Right lobe of liver (tissue), 6 donors: ENCODE results near the gene HECW1. TPM values are rescaled to one million over a fixed set of nuclear protein-coding genes. Genes with fewer than 3 reads are reported as not detected.

Source experiments
- ATAC-seq, 4 donors: fragments of 200-7000 bp; cut with Tn5 transposase; one replicate each; pipeline ENCODE4 v1.9.1; 2020; ENCODE audit warnings: mild to moderate bottlenecking in 4 of 4, moderate library complexity in 4 of 4
- DNase-seq, 3 donors: peaks; one replicate each; pipeline ENCODE4 v3.0.0-alpha.2; 2020
- H3K27ac ChIP-seq, 3 donors: fragments of 200-600 bp; one replicate each; pipeline ENCODE4 v1.8.0; 2022
- H3K27me3 ChIP-seq, 2 donors: fragments of 200-600 bp; one replicate each; pipeline ENCODE4 v1.8.0; 2022
- H3K36me3 ChIP-seq, 4 donors: fragments of 200-600 bp; sonication (generic) in 1 of 4; one replicate each; pipeline versions ENCODE4 v1.5.1 to v1.8.0; 2017 to 2022; ENCODE audit warnings: control low read depth in 1 of 4
- H3K4me1 ChIP-seq, 4 donors: fragments of 200-600 bp; sonication (generic) in 1 of 4; one replicate each; pipeline versions ENCODE4 v1.5.1 to v1.8.0; 2017 to 2022; ENCODE audit warnings: control low read depth in 1 of 4
- H3K4me3 ChIP-seq, 3 donors: fragments of 200-600 bp; one replicate each; pipeline ENCODE4 v1.8.0; 2022
- H3K9me3 ChIP-seq, 4 donors: fragments of 200-600 bp; sonication (generic) in 1 of 4; one replicate each; pipeline versions ENCODE4 v1.5.1 to v1.8.0; 2017 to 2022; ENCODE audit warnings: control low read depth in 1 of 4
- POLR2A ChIP-seq: fragments of 450-650 bp; IDR thresholded peaks from one replicate; pipeline ENCODE4 v1.6.1; 2017; ENCODE audit warnings: antibody characterized with exemption, mild to moderate bottlenecking
- WGBS: methylation state at CpG from one replicate; pipeline ENCODE4 v1.1.6; 2018; ENCODE audit warnings: low coverage, low lambda C conversion rate; ENCODE audit not compliant: insufficient coverage; ENCODE audit errors: missing lambda C conversion rate; 5-methylcytosine and 5-hydroxymethylcytosine counted together
- intact Hi-C, 2 donors: fragments of 100-400 bp; cut with DNase I; formaldehyde crosslinking; loops; one replicate each; pipeline versions ENCODE4 v1.11.2 to v1.14.1; 2022
- total RNA-seq, 6 experiments: library from RNA; depleted of rRNA in 2 of 6; stranded (reverse); fragments of >200 nt in 2 of 6; fragmentation: NEBNext Ultra II Directional in 3 of 6; extraction: Animal tissue kit (Norgen Biotek cat#: 25700) in 3 of 6; gene quantifications; one replicate each; pipeline versions ENCODE4 v1.1.0 to v1.2.4, GENCODE V29; 2016 to 2023
- TF ChIP-seq, protein P1 (sequence below), 4 donors: fragments of 200-600 bp in 3 of 4; fragments of 450-650 bp in 1 of 4; IDR thresholded peaks; one replicate each; pipeline versions ENCODE4 v1.5.1 to v1.8.0; 2016 to 2022; ENCODE audit warnings: antibody characterized with exemption in 4 of 4, mild to moderate bottlenecking in 2 of 4
- donor health status: DM: no; HTN: yes; CAD: no.
- donor health status: DM: no; HTN: no; CAD: no.
- donor health status: DM: no; HTN: no; CAD: no.
- donor health status: DM: no; HTN: yes; CAD: no.
- donor health status: DM: no; HTN: yes; CAD: no.

The HECW1 gene
- total RNA-seq, 6 experiments from 2014 or later: 0.02 to 0.87 (median 0.09) TPM; not detected in 1

DNA sequence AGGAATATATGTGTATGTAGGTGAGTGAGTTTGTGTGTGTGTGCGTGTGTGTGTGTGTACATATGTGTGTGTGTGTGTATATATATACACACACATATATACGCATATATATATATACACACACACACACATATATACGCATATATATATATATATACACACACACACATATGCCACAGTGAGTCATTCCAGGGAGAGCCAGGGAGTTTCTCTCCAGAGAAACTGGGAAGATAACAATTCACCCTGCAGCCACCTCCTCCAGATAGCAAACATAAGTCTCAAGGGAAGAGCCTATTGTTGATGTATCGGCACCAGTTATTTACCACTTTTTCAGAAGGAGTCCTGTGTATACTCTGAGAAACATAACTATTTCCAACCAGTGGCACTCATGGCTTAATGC, 368.1 kb downstream of the HECW1 start:
- no peak for TF ChIP-seq POLR2A
- TF ChIP-seq, protein P1, sequence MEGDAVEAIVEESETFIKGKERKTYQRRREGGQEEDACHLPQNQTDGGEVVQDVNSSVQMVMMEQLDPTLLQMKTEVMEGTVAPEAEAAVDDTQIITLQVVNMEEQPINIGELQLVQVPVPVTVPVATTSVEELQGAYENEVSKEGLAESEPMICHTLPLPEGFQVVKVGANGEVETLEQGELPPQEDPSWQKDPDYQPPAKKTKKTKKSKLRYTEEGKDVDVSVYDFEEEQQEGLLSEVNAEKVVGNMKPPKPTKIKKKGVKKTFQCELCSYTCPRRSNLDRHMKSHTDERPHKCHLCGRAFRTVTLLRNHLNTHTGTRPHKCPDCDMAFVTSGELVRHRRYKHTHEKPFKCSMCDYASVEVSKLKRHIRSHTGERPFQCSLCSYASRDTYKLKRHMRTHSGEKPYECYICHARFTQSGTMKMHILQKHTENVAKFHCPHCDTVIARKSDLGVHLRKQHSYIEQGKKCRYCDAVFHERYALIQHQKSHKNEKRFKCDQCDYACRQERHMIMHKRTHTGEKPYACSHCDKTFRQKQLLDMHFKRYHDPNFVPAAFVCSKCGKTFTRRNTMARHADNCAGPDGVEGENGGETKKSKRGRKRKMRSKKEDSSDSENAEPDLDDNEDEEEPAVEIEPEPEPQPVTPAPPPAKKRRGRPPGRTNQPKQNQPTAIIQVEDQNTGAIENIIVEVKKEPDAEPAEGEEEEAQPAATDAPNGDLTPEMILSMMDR (IDR thresholded peaks at IDR 0.05): no peak
- Histone ChIP-seq H3K36me3 (no peaks in the 10 kb centered on the region), H3K9me3 (no peaks in the 10 kb centered on the region), H3K4me1 (peaks cover 0 to 9% (median 3%) of the 10 kb centered on the region in 4 donors), H3K27me3 (no peaks in the 10 kb centered on the region), H3K4me3 (no peak overlapping the region), H3K27ac (no peak overlapping the region)
- DNase-seq: no peak
- intact Hi-C loops: no loop called here
- no peak for ATAC-seq
- 87% methylated on average over 4 of the region's 4 CpGs for WGBS

DNA sequence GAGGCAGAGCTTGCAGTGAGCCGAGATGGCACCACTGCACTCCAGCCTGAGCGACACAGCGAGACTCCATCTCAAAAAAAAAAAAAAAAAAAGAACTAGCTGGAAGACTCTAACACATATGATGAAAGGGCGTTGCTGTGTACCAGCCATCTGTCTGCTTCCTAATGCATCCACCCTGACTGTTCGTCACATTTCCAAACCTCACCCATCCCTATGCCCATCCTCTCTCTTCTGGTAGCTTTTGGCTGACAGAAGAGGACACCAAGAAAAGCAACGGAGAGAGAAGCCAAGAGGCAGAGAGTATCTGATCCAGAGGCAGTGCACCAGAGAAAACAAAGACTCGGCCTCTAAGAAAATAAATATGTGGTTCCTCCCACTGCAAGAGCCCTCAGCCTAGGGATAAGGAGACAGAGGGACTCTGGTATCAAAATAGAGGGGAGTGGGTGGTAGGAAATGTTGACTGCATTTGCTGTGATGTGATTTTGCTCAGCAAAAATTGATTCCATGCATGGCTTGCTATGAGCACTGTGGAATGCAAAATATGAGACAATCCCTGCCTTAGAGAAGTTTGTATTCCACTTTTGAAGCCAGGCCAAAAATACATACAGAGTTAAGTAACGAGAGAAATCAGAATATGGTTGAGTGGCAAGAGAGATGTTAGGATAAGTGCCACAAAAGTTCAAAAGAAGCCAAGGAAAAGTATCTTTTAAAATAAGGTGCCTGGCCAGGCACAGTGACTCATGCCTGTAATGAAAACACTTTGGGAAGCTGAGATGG, 369.6 kb downstream of the HECW1 start:
- H3K9me3 ChIP-seq: no peaks in the 10 kb centered on the region
- H3K4me1 ChIP-seq: peaks cover 0 to 14% (median 7%) of the 10 kb centered on the region in 4 donors
- intact Hi-C loops: no loop called here
- DNase-seq (no peak), ATAC-seq (peak in 1 of 4 donors; percentile 4)
- H3K36me3 ChIP-seq: no peaks in the 10 kb centered on the region
- WGBS: 55% methylated on average over 5 of the region's 8 CpGs
- no peaks in the 10 kb centered on the region for H3K27me3 ChIP-seq
- H3K27ac ChIP-seq: no peak overlapping the region
- no peak overlapping the region for H3K4me3 ChIP-seq
- TF ChIP-seq, protein P1 (IDR thresholded peaks at IDR 0.05): no peak
- TF ChIP-seq POLR2A: no peak

DNA sequence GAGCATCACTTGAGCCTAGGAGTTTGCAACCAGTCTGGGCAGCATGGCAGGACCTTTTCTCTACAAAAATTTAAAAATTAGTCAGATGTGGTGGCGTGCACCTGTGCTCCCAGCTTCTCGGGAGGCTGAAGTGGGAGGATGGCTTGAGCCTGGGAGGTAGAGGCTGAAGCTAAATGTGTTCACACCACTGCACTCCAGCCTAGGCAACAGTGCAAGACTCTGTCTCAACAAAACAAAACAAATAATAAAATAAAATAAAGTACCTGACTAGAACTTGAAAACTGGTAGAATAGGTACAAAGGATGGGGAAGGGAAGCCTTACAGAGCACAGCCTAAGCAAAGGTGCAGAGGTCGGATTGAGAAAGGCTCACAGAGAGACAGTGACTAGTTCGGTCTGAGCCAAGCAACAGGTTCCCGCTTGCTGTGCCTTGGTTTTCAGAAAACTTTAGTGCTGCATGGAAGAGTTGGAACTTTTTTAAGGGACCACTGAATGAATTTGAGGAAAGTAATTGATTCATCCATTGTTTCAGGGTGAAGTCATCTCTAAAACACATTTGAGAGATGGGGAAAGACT, 370.3 kb downstream of the HECW1 start:
- TF ChIP-seq, protein P1 (IDR thresholded peaks at IDR 0.05): no peak
- TF ChIP-seq POLR2A: no peak
- DNase-seq (peak in 2 of 3 donors; percentile 61 to 79), ATAC-seq (peak; percentile 90 to 98 (median 92))
- 61% methylated on average over 5 of the region's 5 CpGs for WGBS
- Histone ChIP-seq H3K27me3 (no peaks in the 10 kb centered on the region), H3K27ac (no peak overlapping the region), H3K4me1 (peaks cover 0 to 21% (median 10%) of the 10 kb centered on the region in 4 donors), H3K4me3 (no peak overlapping the region), H3K9me3 (no peaks in the 10 kb centered on the region), H3K36me3 (no peaks in the 10 kb centered on the region)
- intact Hi-C loops: no loop called here

DNA sequence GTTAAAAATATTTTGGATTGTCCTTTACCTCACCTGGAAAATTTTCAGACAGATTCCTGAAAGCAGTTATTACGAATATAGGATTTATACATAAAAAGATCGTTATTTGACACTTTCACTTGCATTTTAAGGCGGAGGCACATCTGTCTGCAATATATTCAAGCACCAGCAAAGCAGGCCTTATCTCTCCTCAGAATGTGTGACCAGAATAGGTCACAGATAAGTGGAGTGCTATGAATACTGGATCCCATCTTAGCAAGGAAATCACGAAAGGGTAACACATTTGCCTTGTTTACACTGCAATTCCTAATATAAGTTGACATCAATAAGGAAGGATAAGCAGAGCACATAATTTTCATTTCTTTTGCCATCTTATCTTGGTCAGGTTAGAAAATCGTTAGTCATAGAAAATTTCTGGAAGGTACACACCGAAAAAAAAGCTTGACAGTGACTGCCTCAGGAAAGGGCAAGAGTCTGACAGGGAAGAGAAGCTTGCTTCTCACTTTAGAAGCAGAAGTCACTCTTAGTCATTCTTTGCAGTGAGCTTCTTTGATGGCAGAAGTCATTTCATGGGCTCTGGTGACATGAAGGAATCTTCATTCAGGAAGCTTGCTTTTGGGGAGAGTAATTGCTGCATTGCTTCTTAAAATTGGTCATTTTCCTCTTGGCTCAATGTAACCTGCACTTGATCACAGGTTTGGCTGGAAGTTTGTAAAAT, 372.4 kb downstream of the HECW1 start:
- DNase-seq (no peak), ATAC-seq (no peak)
- TF ChIP-seq POLR2A: no peak
- TF ChIP-seq, protein P1 (IDR thresholded peaks at IDR 0.05): no peak
- Histone ChIP-seq H3K27ac (no peak overlapping the region), H3K4me3 (no peak overlapping the region), H3K27me3 (no peaks in the 10 kb centered on the region), H3K9me3 (no peaks in the 10 kb centered on the region), H3K36me3 (no peaks in the 10 kb centered on the region), H3K4me1 (peaks cover 0 to 39% (median 19%) of the 10 kb centered on the region in 4 donors)
- WGBS: 65% methylated on average over 6 of the region's 6 CpGs
- intact Hi-C loops: no loop called here
